GM19043 (cell line): ENCODE measurements around the gene ARHGDIB.

Experiments
- ATAC-seq: cut with Tn5 transposase; IDR thresholded peaks from one replicate; pipeline ENCODE4 v1.9.1; 2021; ENCODE audit warnings: low read depth; ENCODE audit not compliant: unreplicated experiment

ARHGDIB gene

DNA sequence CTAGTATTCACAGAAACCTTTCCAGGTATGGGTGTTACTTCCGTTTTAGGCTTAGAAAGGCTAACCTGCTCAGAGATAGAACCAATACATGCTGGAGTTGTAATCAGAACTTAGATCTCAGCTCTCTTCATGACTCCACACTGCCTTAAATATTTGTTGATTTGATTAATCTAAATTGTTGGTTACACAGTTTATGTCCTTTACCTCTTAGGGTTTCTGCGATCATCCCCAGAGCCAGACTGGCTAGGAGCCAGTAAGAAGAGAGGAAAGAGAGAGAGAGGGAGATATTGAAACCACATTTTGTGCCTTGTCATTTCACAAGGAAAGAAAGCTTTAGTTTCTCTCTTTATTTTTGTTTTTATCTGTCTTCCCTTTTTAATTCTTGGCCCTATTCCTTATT lies 58.9 kb downstream of the ARHGDIB start:
- ATAC-seq: no peak

DNA sequence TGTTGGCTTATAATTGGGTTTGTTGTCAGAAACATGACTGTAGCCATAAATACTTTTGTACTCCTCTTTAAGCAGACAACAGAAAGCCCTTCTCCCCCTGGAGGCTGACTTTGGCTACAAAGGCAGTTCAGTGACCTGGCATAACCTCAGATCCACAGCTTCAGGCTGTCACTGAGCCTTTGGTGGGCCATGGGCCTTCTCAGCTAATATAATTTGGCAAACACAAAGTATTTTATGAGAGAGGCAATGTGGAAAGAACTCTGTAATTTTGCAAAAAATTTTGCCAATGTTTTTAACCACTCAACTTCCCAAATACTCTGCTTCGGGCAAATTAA lies 60.2 kb downstream of the ARHGDIB start:
- no peak for ATAC-seq

DNA sequence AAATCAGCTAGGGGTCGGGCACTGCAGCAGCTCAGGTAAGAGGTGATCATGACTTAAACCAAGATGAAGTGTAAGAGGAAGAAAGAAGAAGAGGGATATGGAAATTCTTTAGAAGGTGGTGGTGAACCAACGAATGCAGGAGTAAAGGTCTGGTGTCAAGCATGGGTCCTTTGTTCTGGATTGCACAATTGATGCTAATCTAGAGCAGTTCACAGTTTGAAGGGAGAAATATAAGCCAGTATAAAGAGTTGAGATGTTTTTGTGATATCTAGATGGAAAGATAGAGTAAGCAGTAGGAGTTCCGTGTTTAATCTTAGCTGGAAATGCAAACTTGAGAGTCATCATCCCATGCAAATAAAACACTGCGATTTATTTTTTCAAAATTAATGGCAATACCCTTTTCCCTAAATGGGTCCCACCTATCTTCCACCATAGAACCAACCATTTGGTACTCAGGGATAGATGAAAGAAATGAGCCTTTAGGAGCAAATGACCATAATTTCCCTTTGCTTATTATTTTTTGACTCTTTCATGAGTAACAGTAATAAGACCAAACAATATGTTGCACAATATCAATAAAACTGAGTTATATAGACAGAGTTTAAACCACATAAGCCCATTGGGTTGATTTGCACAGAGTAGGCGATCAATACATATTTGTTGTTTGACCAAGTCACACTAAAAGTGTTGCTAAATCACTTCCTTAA lies 60.7 kb downstream of the ARHGDIB start:
- no peak for ATAC-seq

DNA sequence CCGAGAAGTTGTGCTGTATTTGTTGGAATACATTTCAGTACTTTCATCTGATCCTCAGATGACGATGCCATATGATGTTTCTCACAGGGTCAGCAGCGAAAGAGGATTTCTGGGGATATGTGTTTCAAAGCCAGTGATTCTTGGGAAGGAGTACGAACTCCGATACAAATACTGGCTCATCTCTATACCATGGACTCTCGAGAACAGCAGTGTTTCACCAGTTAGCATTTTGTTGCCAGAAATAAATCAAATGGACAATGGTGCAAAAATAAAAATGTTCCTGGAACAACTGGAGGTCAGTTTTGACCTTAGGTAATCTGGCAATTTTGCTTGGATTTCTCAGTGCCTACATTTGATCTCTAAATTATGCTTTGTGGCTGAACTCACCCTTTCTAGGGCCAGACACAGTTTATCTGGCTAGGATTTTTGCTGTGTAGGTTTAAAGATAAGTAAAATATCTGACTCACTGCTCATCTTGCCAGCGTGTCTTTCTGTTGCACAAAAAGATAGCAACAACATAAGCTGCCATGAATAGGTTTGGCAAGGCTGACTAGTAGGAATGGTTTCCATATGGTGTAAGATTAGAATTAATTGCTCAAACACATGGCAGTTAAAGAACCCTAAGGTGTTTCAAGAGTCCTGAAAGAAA lies 64.8 kb downstream of the ARHGDIB start:
- no peak for ATAC-seq

DNA sequence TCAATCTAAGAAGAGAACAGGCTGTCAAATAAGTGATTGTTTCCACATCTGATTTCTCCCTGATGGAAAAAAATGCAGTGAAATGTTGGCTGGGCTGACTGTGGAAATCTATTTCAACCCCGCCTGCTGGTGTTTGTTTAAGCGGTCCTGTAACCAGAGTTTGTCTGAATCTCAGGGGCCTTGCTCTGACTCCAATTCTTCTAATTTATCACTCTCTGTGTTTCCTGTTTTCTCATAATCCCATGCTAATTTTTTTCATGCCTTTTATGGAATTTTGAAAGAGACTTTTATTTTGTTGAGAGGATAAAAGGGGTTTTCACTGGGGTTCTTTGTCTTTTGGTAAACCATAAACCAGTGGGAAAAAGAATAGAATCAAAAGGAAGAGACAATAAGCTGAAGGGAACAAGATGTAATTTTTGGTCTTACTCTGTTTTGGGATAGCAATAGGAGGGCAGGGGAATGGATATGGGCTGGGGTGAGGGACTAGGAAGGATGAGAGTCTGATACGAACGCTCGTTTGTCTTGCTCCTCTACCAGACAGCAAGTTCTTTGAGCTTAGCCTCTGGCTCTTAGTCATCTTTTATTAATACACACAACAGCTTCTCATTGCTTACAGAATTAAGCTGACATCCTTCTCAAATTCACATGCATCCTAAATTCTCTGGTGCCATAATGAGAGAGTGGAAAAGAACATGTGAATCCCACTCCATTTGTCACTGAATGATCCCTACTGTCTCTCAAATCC lies 67.7 kb downstream of the ARHGDIB start:
- ATAC-seq: no peak

DNA sequence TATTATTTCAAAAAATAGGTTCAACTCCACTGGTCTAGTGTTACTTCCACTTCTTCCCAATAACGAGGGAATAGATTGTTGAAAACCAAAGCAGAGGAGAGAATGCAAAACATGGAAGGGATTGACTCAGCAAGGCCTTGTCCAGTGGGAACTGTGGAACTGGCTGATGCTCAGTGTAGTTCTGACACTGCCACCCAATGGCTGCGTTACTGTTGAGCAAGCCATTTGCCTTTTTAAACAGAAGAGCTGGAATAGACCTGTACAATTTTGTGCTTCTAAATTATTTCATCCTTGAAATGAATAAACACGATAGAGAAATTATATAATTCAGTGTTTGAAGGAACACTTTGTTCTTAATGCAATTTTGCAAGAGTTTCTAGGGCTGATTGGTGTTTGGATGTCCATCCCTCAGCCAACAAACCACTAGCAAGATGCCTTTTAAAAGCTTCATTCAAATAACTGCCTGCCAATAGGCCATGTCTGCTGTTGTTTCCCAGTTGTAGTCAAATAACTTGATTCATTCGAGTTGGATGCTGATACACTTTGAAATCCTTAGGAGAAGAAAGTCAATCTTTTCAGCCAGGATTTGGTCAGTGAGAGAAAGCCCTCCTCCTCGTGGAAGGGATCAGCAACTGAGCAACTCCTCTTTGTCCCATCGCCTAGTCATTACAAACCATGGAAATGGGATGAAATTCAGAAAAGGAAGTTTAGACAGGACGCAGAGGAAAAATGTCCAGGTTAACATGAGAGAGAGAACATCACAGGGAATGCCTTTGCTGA lies 68.5 kb downstream of the ARHGDIB start:
- no peak for ATAC-seq
